Amniotic epithelial cell (primary cell): Measurements from ENCODE around the gene UMAD1.
"Not testable (repeated sequence)": the region's sequence is repeated elsewhere in the genome, so short reads cannot be mapped to it uniquely, and the experiment has no call there.

ENCODE experiments used
- DNase-seq: peaks from one replicate; pipeline ENCODE4 v3.0.0-alpha.2; 2010; ENCODE audit warnings: low read depth

The UMAD1 gene

GRCh38 chr7:7652798-7653540 is 12.4 kb downstream of the UMAD1 start:
- no peak for DNase-seq

DNA sequence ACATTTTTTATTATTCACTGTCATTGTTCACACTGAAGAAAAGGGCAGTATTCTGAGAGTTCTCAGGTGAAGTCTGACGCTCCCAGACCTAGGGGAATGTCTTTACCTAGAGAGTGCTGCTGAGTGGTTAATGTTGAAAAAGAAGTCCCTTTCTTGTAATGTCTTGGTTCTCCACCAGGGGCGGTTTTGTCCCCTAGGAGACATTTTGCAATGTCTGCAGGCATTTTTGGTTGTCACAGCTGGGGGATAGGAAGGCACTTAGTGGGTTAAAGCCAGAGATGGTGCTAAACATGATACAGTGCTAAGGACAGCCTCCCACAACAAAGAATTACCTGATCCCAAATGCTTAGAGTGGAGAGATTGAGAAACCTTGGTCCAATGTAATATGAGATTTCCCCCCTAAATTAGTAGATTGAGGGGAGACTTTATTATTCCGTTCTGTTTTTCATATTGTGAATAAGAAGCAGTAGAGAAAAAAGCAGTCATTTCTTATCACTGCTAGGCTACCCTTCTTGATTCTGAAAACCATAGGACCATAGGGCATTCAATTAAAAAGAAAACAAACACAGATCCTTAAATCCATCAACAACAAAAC is 13.1 kb downstream of the UMAD1 start:
- no peak for DNase-seq

- DNase-seq, result peak; percentile 63
Measured at GRCh38 chr7:7654964-7655715, 14.6 kb downstream of the UMAD1 start.

DNA sequence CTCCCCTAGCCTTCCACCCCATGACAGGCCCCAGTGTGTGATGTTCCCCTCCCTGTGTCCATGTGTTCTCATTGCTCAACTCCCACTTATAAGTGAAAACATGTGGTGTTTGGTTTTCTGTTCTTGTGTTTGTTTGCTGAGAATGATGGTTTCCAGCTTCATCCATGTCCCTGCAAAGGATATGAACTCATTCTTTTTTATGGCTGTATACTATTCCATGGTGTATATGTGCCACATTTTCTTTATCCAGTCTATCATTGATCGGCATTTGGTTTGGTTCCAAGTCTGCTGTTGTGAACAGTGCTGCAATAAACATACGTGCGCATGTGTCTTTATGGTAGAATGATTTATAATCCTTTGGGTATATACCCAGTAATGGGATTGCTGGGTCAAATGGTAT is 15.9 kb downstream of the UMAD1 start:
- not testable (repeated sequence) for DNase-seq

DNA sequence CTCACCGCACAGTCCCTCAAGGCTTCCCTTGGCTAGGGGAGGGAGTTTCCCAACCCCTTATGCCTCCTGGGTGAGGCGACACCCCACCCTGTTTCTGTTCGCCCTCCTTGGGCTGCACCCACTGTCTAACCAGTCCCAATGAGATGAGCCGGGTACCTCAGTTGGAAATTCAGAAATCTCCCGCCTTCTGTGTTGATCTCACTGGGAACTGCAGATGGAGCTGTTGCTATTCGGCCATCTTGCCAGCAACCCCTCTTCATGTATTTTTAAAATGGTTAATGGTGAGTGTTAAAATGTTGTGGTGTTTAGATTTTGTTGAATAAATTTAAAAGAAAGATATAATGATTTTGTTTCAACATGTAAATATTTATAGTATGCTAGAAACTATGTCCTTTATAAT is 22.0 kb downstream of the UMAD1 start:
- DNase-seq, result peak; percentile 23

DNA sequence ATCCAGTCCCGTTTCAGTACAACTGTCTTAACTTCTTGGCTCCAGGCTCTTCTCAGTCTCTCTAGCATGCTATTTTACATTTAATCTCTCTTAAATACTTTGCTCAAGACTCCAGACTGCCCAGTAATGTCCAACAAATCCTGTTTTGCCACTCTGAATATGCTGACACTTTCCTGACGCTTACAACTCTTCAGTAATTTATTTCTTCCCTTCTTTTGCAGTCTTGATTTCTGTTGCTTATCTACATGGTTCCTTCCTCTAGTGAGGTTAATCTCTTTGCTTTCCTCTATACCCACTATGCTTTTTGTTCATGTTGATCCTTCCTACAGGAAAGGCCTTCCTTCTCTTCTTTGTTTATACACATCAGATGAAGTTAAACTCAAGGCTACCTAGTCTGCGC is 23.7 kb downstream of the UMAD1 start:
- peak; percentile 30 for DNase-seq

- DNase-seq, result no peak
Measured at GRCh38 chr7:7665031-7665430, 24.5 kb downstream of the UMAD1 start.

- no peak for DNase-seq
Measured at GRCh38 chr7:7667187-7667586, 26.6 kb downstream of the UMAD1 start.

GRCh38 chr7:7668706-7669105 is 28.2 kb downstream of the UMAD1 start:
- DNase-seq, result no peak

DNA sequence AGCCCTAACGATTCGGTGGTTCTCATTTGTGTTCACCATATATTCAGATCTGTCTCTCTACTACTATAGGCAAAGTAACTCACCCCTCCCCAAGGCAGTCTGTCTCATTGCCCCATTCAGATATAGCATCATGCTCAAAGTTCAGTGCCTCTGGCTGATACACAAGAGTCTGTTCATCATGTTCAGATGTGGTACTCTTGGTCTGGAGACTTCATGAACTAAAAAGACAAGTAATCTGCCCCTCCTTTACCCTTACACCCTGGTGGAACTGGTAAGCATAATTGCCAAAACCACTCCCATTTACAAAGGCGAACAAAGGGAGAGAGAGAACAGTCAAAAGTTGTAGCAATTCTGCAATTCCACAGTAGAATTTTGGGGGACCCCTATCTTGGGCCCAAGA is 29.9 kb downstream of the UMAD1 start:
- no peak for DNase-seq

DNA sequence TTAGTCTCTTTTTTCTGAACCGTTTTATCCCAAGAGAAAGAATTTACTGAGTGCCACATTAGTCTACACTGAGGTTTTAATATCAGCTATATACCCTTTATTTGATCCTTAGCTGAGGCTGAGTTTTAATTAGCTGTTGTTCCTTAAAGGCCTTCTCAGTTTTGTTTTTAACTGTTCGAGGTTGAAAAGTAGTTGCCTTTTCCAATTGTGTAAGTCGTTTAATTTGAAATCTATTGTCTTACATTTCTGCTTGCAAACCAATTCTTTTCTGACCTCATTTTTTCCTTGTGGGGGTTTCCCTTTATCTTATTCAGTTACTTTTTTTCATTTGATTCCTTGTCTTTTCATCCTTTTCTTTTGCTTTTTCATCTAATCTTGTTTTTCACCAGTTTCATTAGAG is 30.8 kb downstream of the UMAD1 start:
- no peak for DNase-seq

GRCh38 chr7:7672545-7673239 is 32.1 kb downstream of the UMAD1 start:
- no peak for DNase-seq

DNA sequence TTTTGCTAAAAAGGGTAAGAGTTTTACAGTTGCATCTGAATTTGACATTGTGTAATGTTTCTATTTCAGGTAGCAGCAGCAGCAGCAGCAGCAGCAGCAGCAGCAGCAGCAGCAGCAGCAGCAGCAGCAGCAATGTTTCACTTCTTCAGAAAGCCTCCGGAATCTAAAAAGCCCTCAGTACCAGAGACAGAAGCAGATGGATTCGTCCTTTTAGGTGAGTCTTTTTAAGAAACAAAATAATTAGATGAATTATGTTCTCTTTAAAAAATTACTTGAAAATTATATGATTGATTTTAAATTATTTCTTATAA is 32.6 kb downstream of the UMAD1 start:
- no peak for DNase-seq

DNA sequence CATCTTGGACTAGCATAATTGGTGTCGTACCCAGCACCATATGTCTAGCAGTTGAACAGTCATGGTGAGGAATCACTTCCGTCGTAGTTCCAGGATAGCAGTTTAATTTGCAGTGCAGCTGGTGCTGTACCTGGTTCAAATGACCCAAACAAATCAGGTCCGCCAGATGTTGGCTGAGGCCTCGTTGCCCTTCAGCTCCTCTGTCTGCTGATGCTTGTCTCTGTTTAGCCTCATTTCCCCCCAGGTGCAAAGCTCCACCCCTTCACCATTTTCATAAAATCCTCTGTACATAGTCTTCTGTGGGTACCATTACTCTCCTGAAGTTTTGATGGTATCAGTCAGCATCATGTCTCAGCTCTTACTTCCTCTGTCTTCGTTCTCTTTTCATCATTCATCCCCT is 35.1 kb downstream of the UMAD1 start:
- no peak for DNase-seq

DNA sequence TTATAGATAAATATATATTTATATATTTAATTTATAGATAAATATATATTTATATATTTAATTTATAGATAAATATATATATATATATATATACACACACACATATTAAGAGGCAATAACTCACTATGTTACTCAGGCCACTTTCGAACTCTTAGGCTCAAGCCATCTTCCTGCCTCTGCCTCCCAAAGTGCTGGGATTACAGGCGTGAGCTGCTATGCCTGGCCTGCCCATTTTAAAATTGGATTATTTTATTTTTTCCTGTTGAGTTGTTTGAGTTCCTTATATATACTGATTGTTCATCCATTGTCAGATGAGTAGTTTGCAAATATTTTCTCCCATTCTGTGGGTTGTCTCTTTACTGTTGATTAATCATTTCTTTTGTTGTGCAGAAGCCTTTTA is 39.1 kb downstream of the UMAD1 start:
- not testable (repeated sequence) for DNase-seq

DNA sequence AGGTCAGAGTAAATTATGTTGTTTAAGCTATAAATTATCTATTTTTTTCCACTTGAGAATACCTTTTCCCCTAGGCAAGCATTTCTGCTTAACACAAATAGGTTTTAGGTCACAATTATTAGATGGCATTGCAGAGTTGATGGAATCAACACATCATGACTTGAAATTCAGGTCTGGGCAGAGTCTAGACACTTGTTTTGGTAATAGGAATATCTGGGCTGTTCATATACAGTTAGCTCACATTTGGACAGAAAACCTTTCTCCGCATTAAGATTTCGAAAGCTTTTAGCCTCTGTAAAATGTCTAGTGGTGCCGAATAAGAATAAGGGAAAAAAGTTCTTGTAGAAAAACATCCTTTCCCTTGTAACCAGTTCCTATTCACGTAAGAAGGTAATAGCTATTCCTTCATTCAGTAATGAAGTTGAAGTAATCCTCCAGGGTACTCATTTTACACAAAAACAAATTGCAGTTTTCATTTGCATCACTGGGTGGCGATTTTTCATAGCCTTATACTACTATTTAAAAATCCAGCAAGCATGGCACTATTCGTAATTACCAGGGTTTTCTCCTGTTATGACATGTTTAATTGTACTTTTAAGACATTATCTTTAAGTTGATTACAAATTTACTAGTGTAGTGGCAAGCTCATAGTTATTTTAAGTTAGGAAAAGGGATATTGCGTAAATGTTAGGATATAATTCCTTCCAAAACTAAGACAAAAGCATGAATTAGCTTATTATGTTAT is 40.8 kb downstream of the UMAD1 start:
- DNase-seq, result peak; percentile 75

DNA sequence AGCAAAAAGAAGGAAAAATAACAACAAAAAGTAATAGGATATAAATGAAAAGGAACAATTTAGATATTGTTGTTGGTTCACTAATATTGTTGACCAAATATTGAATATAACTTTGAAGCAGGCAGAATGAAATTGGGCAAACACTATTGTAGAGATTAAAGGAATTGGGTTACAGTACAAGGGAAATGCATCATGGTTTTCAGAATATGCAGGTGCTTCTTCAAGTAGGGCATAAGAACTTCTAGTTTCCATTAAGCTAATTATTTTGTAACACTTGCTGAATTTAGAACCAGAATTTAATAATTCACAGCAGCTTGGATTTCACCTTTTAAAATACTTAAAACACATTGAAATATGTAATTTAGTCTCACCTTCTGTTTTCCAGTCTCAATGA is 41.4 kb downstream of the UMAD1 start:
- DNase-seq, result no peak

DNA sequence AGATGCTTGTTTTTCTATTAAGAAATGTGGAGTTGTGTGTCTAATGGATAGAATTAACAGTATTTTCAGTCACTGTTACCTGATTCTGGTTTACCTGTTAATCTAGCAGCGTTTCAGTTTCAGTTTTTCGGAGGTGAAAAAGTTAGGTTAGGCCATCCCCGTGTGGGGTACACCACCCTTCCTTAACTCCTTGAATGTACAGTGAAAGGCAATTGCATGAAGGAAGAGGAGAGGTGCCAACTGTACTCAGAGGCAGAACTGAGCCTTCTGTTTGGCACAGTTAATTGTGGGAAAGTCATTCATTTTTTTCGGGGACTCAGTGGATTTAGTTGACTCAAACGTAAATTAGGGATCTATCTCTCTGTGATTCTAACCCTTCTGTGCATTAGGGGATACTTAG is 42.3 kb downstream of the UMAD1 start:
- DNase-seq, result no peak

DNA sequence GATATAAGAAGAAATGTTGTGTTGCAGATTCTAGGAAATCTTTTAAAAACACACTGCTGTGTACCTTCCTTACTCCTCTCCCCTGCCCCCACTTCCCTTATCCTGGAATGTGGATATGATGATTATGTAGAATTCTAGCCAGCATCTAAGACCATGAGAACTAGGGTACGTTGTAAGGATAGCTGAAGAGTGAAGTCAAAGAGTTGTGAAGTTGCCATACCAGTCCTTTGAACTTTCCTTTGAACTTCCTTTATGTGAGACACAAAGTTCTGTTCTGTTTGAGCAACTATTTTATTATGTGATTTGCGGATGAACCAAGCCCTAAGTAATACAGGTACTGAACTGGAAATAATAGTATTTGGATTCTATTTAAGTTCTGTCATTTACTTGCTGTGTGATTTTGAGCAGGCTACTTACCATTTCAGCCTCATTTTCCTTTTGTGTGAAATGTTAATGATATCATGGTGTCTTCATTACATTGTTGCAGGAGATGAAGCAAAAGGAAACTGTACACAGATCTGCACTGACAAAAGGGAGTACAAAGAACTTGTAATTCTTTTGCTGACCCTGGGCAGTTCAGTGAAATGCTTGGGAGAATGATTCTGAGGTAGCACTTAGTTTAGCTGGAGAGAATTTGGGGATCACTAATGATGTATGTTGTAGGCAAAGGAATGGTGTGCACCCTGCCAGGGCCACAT is 46.4 kb downstream of the UMAD1 start:
- peak; percentile 62 for DNase-seq

DNA sequence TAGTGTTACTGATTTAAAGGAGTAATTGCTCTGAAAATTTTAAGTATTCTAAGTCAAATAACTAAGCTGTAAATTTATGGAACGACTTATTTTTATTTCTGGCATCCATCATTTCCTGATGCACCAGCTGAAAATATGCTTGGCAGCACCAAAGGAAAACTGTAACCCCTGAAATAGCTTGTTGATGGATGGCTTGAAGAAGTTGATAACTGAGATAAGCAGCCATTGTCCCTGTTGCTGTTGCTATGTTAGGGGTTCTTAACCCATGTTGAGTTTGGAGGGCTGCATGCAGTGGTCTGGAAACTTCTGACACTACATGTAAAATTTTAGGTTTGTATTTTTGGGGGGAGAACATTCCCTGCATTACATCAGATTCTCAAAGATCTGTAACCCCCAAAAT is 47.2 kb downstream of the UMAD1 start:
- DNase-seq, result no peak

DNA sequence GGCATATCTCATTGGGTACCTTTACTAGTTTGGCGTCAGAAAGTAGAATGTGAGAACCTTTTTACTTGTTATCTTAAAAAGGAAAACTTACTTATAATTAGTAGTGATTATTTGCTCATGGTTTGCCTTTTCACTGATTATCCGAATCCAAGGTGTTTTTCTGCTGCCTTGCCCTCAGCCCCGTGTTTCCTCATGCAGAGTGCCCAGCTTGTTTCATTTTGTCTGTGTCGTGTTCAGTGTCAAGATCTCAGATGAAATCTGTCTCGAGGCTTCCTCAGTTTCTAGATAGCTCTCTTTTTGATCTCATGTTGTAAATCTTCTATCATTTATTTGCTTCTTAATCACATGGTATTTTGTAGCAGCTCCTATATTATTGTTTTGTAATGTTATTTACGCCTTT is 47.8 kb downstream of the UMAD1 start:
- no peak for DNase-seq

DNA sequence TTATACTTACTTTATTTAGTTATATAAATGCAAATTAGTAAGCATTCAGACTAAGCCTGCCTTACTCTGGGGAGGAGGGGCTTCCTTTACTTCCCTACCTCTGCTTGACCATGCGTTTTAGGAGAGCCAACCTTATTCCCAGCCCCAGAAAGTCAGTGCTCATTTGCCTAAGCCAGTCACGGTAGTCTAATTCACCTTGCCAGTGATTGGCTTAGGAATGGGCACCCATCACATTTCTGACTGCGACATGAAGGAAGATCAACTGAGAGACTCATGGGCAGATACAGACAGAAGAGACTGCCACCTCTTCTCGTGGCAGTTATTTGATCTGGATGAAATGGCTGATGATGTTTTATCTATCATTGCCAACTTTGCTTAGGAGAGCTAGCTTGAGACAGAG is 48.4 kb downstream of the UMAD1 start:
- DNase-seq, result no peak
